Naive thymus-derived CD8-positive, alpha-beta T cell (primary cell): Measurements from ENCODE around the gene OR10K1. TPM values are rescaled to one million over a fixed set of nuclear protein-coding genes. Genes with fewer than 3 reads are reported as not detected.

Experiments used
- ATAC-seq, 2 donors: fragments of 150-1000 bp; cut with Tn5 transposase in 1 of 2; sonication (Bioruptor Pico), chemical (Tn5 transposase) in 1 of 2; 1 replicate in 1 of 2; 2 replicates in 1 of 2; pipeline ENCODE4 v1.10.0; 2021; ENCODE audit warnings: mild to moderate bottlenecking in 2 of 2, moderate library complexity in 2 of 2
- POLR2A ChIA-PET: fragments of 350-600 bp; sonication (Branson Sonifier 250); formaldehyde crosslinking; loops from one replicate; lab custom pipeline; 2021; ENCODE audit warnings: antibody characterized with exemption; lab: Charles Lee
- DNase-seq, 10 donors: peaks; one replicate each; pipeline versions ENCODE4 v3.0.0 to v3.0.0-alpha.2; 2020 to 2022
- H3K27ac Mint-ChIP-seq, 10 donors: one replicate each; pipeline ENCODE4 v1.8.0; 2020 to 2022; ENCODE audit warnings: mild to moderate bottlenecking in 10 of 10, mixed read lengths in 10 of 10, moderate library complexity in 4 of 10, inconsistent platforms in 1 of 10
- H3K27me3 Mint-ChIP-seq, 5 donors: one replicate each; pipeline ENCODE4 v1.8.0; 2021 to 2022; ENCODE audit warnings: mixed read lengths in 5 of 5
- H3K36me3 Mint-ChIP-seq, 3 donors: one replicate each; pipeline ENCODE4 v1.8.0; 2020 to 2022; ENCODE audit warnings: mixed read lengths in 3 of 3, mild to moderate bottlenecking in 2 of 3, inconsistent platforms in 1 of 3
- H3K4me1 Mint-ChIP-seq, 4 donors: one replicate each; pipeline ENCODE4 v1.8.0; 2021 to 2022; ENCODE audit warnings: mixed read lengths in 4 of 4
- H3K4me3 Mint-ChIP-seq, 10 donors: one replicate each; pipeline ENCODE4 v1.8.0; 2020 to 2022; ENCODE audit warnings: mild to moderate bottlenecking in 10 of 10, mixed read lengths in 10 of 10, moderate library complexity in 6 of 10, inconsistent platforms in 1 of 10
- H3K9me3 Mint-ChIP-seq, 9 donors: one replicate each; pipeline ENCODE4 v1.8.0; 2020 to 2022; ENCODE audit warnings: mixed read lengths in 9 of 9, mild to moderate bottlenecking in 3 of 9, inconsistent platforms in 1 of 9, moderate library complexity in 1 of 9
- polyA plus RNA-seq, 3 donors: library from polyadenylated mRNA; unstranded; fragments of 300-500 nt; fragmentation: Illumina TruSeq; gene quantifications; one replicate each; pipeline ENCODE4 v1.2.3, GENCODE V29; 2021
- total RNA-seq, 8 experiments: library from RNA in 2 of 8; stranded (reverse) in 2 of 8; gene quantifications; one replicate each; pipeline ENCODE4 v1.2.3 and lab custom pipeline; 2021 to 2026

The OR10K1 gene
- total and polyA plus RNA-seq, 5 experiments from 2014 or later: not detected

- H3K36me3 Mint-ChIP-seq: no peaks in the 10 kb centered on the region
- no peaks in the 10 kb centered on the region for H3K4me1 Mint-ChIP-seq
- no peaks in the 10 kb centered on the region for H3K9me3 Mint-ChIP-seq
- H3K4me3 Mint-ChIP-seq: no peak overlapping the region
- H3K27me3 Mint-ChIP-seq: peaks cover 0 to 20% (median 4%) of the 10 kb centered on the region in 5 donors
- ATAC-seq (no peak), DNase-seq (no peak)
- no peak overlapping the region for H3K27ac Mint-ChIP-seq
- POLR2A ChIA-PET: no interaction called here
Observed at GRCh38 chr1:158485455-158485854, 23.8 kb downstream of the OR10K1 start.

DNA sequence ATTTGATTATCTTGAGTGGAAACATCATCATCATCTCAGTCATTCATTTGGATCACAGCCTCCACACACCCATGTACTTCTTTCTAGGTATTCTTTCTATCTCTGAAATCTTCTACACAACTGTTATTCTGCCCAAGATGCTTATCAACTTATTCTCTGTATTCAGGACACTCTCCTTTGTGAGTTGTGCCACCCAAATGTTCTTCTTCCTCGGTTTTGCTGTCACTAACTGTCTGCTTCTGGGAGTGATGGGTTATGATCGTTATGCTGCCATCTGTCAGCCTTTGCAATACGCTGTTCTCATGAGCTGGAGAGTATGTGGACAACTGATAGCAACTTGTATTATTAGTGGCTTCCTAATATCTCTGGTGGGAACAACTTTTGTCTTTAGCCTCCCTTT, 29.7 kb downstream of the OR10K1 start:
- no peak for DNase-seq
- Mint-ChIP-seq H3K9me3 (no peaks in the 10 kb centered on the region), H3K36me3 (no peaks in the 10 kb centered on the region), H3K4me3 (no peak overlapping the region), H3K27me3 (peaks cover 0 to 22% (median 2%) of the 10 kb centered on the region in 5 donors), H3K4me1 (no peaks in the 10 kb centered on the region), H3K27ac (no peak overlapping the region)
- ATAC-seq: no peak
- POLR2A ChIA-PET: no interaction called here

GRCh38 chr1:158493054-158493453, 31.4 kb downstream of the OR10K1 start:
- H3K4me1 Mint-ChIP-seq: no peaks in the 10 kb centered on the region
- DNase-seq (no peak), ATAC-seq (no peak)
- POLR2A ChIA-PET: no interaction called here
- H3K36me3 Mint-ChIP-seq: no peaks in the 10 kb centered on the region
- H3K9me3 Mint-ChIP-seq: no peaks in the 10 kb centered on the region
- no peak overlapping the region for H3K27ac Mint-ChIP-seq
- peaks cover 0 to 13% (median 2%) of the 10 kb centered on the region in 5 donors for H3K27me3 Mint-ChIP-seq
- no peak overlapping the region for H3K4me3 Mint-ChIP-seq

DNA sequence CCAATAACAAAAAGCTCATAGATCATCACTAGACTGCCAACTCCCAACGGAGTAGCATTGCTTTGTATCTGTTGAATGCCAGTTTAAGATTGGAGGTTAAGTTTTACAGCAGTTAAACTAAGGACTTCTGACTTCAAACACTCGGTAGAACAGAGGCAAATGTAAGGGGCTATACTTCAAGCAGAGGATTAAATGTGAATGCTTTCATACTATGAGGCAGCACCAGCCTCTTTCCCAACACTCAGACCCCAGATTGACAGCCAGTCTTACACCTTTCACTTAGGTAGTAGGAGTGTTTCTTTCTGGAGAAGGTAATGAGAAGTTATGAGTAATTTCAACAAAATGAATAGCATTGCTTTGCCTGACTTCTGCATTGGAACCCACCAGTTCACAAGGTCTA, 33.2 kb downstream of the OR10K1 start:
- no peaks in the 10 kb centered on the region for H3K4me1 Mint-ChIP-seq
- ATAC-seq (no peak), DNase-seq (no peak)
- POLR2A ChIA-PET: no interaction called here
- H3K27ac Mint-ChIP-seq: no peak overlapping the region
- no peak overlapping the region for H3K4me3 Mint-ChIP-seq
- H3K27me3 Mint-ChIP-seq: peaks cover 0 to 11% (median 4%) of the 10 kb centered on the region in 5 donors
- no peaks in the 10 kb centered on the region for H3K36me3 Mint-ChIP-seq
- no peaks in the 10 kb centered on the region for H3K9me3 Mint-ChIP-seq

GRCh38 chr1:158496374-158496773, 34.7 kb downstream of the OR10K1 start:
- H3K9me3 Mint-ChIP-seq: no peaks in the 10 kb centered on the region
- DNase-seq (no peak), ATAC-seq (no peak)
- peaks cover 0 to 14% (median 8%) of the 10 kb centered on the region in 5 donors for H3K27me3 Mint-ChIP-seq
- POLR2A ChIA-PET: no interaction called here
- no peak overlapping the region for H3K4me3 Mint-ChIP-seq
- no peaks in the 10 kb centered on the region for H3K36me3 Mint-ChIP-seq
- H3K4me1 Mint-ChIP-seq: no peaks in the 10 kb centered on the region
- H3K27ac Mint-ChIP-seq: no peak overlapping the region

GRCh38 chr1:158506369-158506987, 44.8 kb downstream of the OR10K1 start:
- POLR2A ChIA-PET: no interaction called here
- no peak overlapping the region for H3K4me3 Mint-ChIP-seq
- H3K4me1 Mint-ChIP-seq: no peaks in the 10 kb centered on the region
- H3K27ac Mint-ChIP-seq: no peak overlapping the region
- peaks cover 0 to 5% (median 4%) of the 10 kb centered on the region in 3 donors for H3K36me3 Mint-ChIP-seq
- ATAC-seq (no peak), DNase-seq (peak in 2 of 10 donors; percentile 6 to 13)
- peaks cover 0 to 20% (median 6%) of the 10 kb centered on the region in 9 donors for H3K9me3 Mint-ChIP-seq
- H3K27me3 Mint-ChIP-seq: peaks cover 7 to 27% (median 10%) of the 10 kb centered on the region in 5 donors

DNA sequence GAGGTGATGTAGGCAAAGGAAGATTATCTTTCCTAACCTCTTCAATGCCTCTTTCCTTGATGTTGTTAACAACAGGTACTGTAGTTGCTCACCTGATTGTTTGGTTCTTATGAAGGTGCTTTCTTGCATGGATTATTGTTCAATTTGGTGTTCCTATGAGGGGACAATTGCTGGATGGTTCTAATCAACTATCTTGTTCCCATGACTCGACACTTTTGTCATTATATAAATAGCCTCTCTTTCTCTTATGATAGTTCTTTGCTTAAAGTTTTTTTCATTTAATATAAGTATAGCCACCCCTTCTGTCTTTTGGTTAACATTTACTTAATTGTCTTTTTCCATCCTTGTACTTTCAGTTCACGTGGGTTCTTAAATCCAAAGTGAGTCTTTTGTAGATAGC, 45.9 kb downstream of the OR10K1 start:
- Mint-ChIP-seq H3K36me3 (peaks cover 0 to 5% (median 0%) of the 10 kb centered on the region in 3 donors), H3K27me3 (peaks cover 7 to 27% (median 11%) of the 10 kb centered on the region in 5 donors), H3K4me3 (no peak overlapping the region), H3K4me1 (no peaks in the 10 kb centered on the region), H3K27ac (no peak overlapping the region), H3K9me3 (peaks cover 0 to 15% (median 4%) of the 10 kb centered on the region in 9 donors)
- no peak for DNase-seq
- ATAC-seq: no peak
- POLR2A ChIA-PET: no interaction called here

DNA sequence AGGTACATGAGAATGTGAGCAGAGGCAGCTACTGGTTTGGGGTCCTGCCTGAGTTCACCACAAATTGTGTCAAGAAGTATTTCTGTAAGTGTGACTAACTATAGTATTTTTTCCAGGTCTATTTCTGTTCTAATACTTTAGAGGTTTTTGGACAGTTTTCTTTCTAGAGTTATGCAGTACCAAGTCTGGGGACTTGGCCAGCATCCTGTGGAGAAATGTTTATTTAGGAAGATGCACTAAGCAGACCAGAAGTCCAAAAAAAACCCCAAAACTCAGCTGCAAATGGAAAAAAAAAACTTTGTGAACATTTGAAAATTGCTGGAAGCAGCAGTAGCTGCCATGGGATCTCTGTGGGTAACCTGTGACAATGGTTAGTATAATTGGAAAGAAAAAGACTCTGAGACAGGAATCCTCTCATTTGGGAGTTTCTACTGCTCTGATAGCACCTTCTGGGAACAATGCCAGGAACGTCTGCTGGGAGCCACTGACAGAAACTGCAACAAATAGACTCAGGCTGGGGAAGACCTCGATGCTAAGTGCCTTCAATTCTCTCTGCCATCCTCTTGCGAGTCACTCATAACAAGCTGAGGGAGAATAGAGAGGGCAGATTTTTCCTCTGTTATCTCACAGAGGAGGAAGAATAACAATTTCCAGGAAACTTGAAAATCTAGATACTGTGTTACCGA, 48.0 kb downstream of the OR10K1 start:
- ATAC-seq: no peak
- Mint-ChIP-seq H3K36me3 (peaks cover 0 to 5% (median 0%) of the 10 kb centered on the region in 3 donors), H3K4me3 (no peak overlapping the region), H3K27me3 (peaks cover 4 to 27% (median 13%) of the 10 kb centered on the region in 5 donors), H3K4me1 (no peaks in the 10 kb centered on the region), H3K27ac (no peak overlapping the region), H3K9me3 (peaks cover 0 to 6% (median 0%) of the 10 kb centered on the region in 9 donors)
- POLR2A ChIA-PET: no interaction called here
- DNase-seq: no peak

- Mint-ChIP-seq H3K9me3 (peaks cover 0 to 1% (median 0%) of the 10 kb centered on the region in 9 donors), H3K4me3 (no peak overlapping the region), H3K4me1 (no peaks in the 10 kb centered on the region), H3K36me3 (no peaks in the 10 kb centered on the region), H3K27ac (no peak overlapping the region), H3K27me3 (peaks cover 0 to 15% (median 7%) of the 10 kb centered on the region in 5 donors)
- DNase-seq (no peak), ATAC-seq (no peak)
- POLR2A ChIA-PET: no interaction called here
Observed at GRCh38 chr1:158516966-158517365, 55.3 kb downstream of the OR10K1 start.

Other genes starting within 250 kb of the OR10K1 start
- not detected for gene CD1A, start 207.4 kb upstream of the OR10K1 start, total RNA-seq
- gene CD1A, start 207.4 kb upstream of the OR10K1 start, polyA plus RNA-seq: not detected
- under 1 TPM in 1 of 2 experiments, not detected in 1; 0.73 TPM for gene CD1C, start 171.9 kb upstream of the OR10K1 start, total RNA-seq
- gene CD1C, start 171.9 kb upstream of the OR10K1 start, polyA plus RNA-seq: under 1 TPM in 1 of 3 donors, not detected in 2; 0.35 TPM
- not detected for gene CD1B, start 130.3 kb upstream of the OR10K1 start, total RNA-seq
- not detected for gene CD1B, start 130.3 kb upstream of the OR10K1 start, polyA plus RNA-seq
- not detected for gene CD1E, start 107.9 kb upstream of the OR10K1 start, total RNA-seq
- not detected for gene CD1E, start 107.9 kb upstream of the OR10K1 start, polyA plus RNA-seq
- gene OR10T2, start 62.4 kb upstream of the OR10K1 start, total RNA-seq: not detected
- gene OR10T2, start 62.4 kb upstream of the OR10K1 start, polyA plus RNA-seq: not detected
- gene OR10K2, start 35.6 kb upstream of the OR10K1 start, total RNA-seq: not detected
- gene OR10K2, start 35.6 kb upstream of the OR10K1 start, polyA plus RNA-seq: not detected
- not detected for gene OR10R2, start 10.4 kb downstream of the OR10K1 start, total RNA-seq
- not detected for gene OR10R2, start 10.4 kb downstream of the OR10K1 start, polyA plus RNA-seq
- gene OR6Y1, start 92.6 kb downstream of the OR10K1 start, total RNA-seq: not detected
- gene OR6Y1, start 92.6 kb downstream of the OR10K1 start, polyA plus RNA-seq: not detected
- gene OR6P1, start 108.7 kb downstream of the OR10K1 start, total RNA-seq: not detected
- gene OR6P1, start 108.7 kb downstream of the OR10K1 start, polyA plus RNA-seq: not detected
- gene OR10X1, start 118.1 kb downstream of the OR10K1 start, total RNA-seq: not detected
- not detected for gene OR10X1, start 118.1 kb downstream of the OR10K1 start, polyA plus RNA-seq
- gene OR10Z1, start 143.4 kb downstream of the OR10K1 start, total RNA-seq: not detected
- gene OR10Z1, start 143.4 kb downstream of the OR10K1 start, polyA plus RNA-seq: not detected
- not detected for gene SPTA1, start 224.9 kb downstream of the OR10K1 start, total RNA-seq
- not detected for gene SPTA1, start 224.9 kb downstream of the OR10K1 start, polyA plus RNA-seq
- gene OR6K2, start 238.8 kb downstream of the OR10K1 start, total RNA-seq: not detected
- gene OR6K2, start 238.8 kb downstream of the OR10K1 start, polyA plus RNA-seq: not detected